Measurements from ENCODE around the gene PLEKHA4. TPM values are rescaled to one million over a fixed set of nuclear protein-coding genes. Genes with fewer than 3 reads are reported as not detected.
"Not testable (repeated sequence)": the region's sequence is repeated elsewhere in the genome, so short reads cannot be mapped to it uniquely, and the experiment has no call there.

Gene PLEKHA4
- total and polyA plus RNA-seq, 9 donors: 18.3 to 96.5 (median 51.5) TPM

GRCh38 chr19:48853483-48853882 lies 14.9 kb downstream of the PLEKHA4 start:
- intact Hi-C loops (cut with DNase I): no loop called here
- Histone ChIP-seq H3K4me3 (no peak overlapping the region), H3K27me3 (no peaks in the 10 kb centered on the region), H3K36me3 (no peaks in the 10 kb centered on the region), H3K9me3 (no peaks in the 10 kb centered on the region), H3K4me1 (ENCODE audit: insufficient read depth) (no peaks in the 10 kb centered on the region), H3K27ac (no peak overlapping the region)
- TF ChIP-seq CTCF (IDR thresholded peaks at IDR 0.05) (no peak), POLR2A (IDR thresholded peaks at IDR 0.05) (no peak), EP300 (IDR thresholded peaks at IDR 0.05) (no peak)
- WGBS, 3 donors: 78 to 89% (median 88%) methylated on average over 8 of the region's 8 CpGs
- DNase-seq: no peak

- no peak overlapping the region for H3K4me3 ChIP-seq
Measured at GRCh38 chr19:48852292-48852691, 16.1 kb downstream of the PLEKHA4 start.

GRCh38 chr19:48846659-48847058 lies 21.8 kb downstream of the PLEKHA4 start:
- WGBS, 3 donors: 93 to 100% (median 96%) methylated on average over 3 of the region's 3 CpGs
- not testable (repeated sequence) for H3K36me3 ChIP-seq

More at GRCh38 chr19:48852292-48852691, 16.1 kb downstream of the PLEKHA4 start:
- intact Hi-C loops (cut with DNase I): no loop called here
- Histone ChIP-seq H3K36me3 (no peaks in the 10 kb centered on the region), H3K9me3 (no peaks in the 10 kb centered on the region), H3K27ac (no peak overlapping the region), H3K27me3 (no peaks in the 10 kb centered on the region), H3K4me1 (ENCODE audit: insufficient read depth) (no peaks in the 10 kb centered on the region)
- no peak for DNase-seq
- TF ChIP-seq EP300 (IDR thresholded peaks at IDR 0.05) (no peak), CTCF (IDR thresholded peaks at IDR 0.05) (no peak), POLR2A (IDR thresholded peaks at IDR 0.05) (no peak)
- 90 to 94% (median 93%) methylated on average over 4 of the region's 4 CpGs for WGBS, 3 donors

GRCh38 chr19:48845384-48845783 lies 23.0 kb downstream of the PLEKHA4 start:
- Histone ChIP-seq H3K27me3 (no peaks in the 10 kb centered on the region), H3K4me3 (no peak overlapping the region), H3K4me1 (ENCODE audit: insufficient read depth) (no peaks in the 10 kb centered on the region), H3K9me3 (no peaks in the 10 kb centered on the region), H3K36me3 (no peaks in the 10 kb centered on the region), H3K27ac (no peak overlapping the region)
- DNase-seq: no peak
- 91 to 96% (median 93%) methylated on average over 15 of the region's 15 CpGs for WGBS, 3 donors
- intact Hi-C loops (cut with DNase I): no loop called here
- TF ChIP-seq EP300 (IDR thresholded peaks at IDR 0.05): no peak
- no peak for TF ChIP-seq CTCF (IDR thresholded peaks at IDR 0.05)
- no peak for TF ChIP-seq POLR2A (IDR thresholded peaks at IDR 0.05)

More at GRCh38 chr19:48846659-48847058, 21.8 kb downstream of the PLEKHA4 start:
- H3K4me1 ChIP-seq (ENCODE audit: insufficient read depth); H3K27ac ChIP-seq; H3K4me3 ChIP-seq; H3K9me3 ChIP-seq; H3K27me3 ChIP-seq; intact Hi-C loops (cut with DNase I); DNase-seq: not testable (repeated sequence)

GRCh38 chr19:48844472-48844871 lies 23.9 kb downstream of the PLEKHA4 start:
- Histone ChIP-seq H3K4me3 (no peak overlapping the region), H3K9me3 (no peaks in the 10 kb centered on the region), H3K27ac (no peak overlapping the region), H3K4me1 (ENCODE audit: insufficient read depth) (no peaks in the 10 kb centered on the region), H3K27me3 (no peaks in the 10 kb centered on the region), H3K36me3 (no peaks in the 10 kb centered on the region)
- 83 to 90% (median 90%) methylated on average over 2 of the region's 2 CpGs for WGBS, 3 donors
- intact Hi-C loops (cut with DNase I): no loop called here
- TF ChIP-seq CTCF (IDR thresholded peaks at IDR 0.05) (peak in 1 of 3 donors; percentile 10), EP300 (IDR thresholded peaks at IDR 0.05) (no peak)
- no peak for DNase-seq

All from ovary (tissue), 9 donors.